GM12873 (cell line): ENCODE data around the gene PPIL1.

Source experiments
- TF ChIP-seq, protein P1 (sequence below): IDR thresholded peaks from 2 replicates; pipeline ENCODE4 v1.5.1; 2012; ENCODE audit warnings: low read depth, mild to moderate bottlenecking, moderate library complexity, low read length, control low read depth; ENCODE audit not compliant: insufficient read depth; ENCODE audit errors: missing control alignments

PPIL1 gene

DNA sequence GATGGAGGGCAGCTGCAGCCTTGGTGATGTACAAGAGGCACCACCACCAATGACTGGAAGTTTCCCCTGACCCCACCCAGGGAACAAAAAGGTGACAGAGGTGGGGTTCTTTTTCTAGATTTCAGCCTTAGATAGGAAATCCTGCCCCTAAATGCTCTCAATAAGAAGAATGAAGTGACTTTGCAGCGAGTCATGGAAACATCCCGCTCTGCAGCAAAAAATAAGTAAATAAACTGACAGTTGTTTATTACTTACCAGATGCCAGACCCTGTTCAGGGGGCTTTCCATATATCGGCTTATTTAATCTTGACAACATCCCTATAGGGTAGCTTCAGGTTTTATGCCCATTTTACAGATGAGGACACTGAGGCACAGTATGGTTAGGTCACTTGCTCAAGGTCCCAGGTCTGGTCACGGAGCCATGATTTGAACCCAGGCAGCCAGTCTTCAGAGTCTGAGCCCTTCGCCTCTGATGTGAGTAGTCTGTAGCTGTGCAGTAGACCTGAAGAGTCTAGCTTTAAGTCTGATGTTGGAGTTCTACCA lies 30.3 kb upstream of the PPIL1 start:
- TF ChIP-seq, protein P1, sequence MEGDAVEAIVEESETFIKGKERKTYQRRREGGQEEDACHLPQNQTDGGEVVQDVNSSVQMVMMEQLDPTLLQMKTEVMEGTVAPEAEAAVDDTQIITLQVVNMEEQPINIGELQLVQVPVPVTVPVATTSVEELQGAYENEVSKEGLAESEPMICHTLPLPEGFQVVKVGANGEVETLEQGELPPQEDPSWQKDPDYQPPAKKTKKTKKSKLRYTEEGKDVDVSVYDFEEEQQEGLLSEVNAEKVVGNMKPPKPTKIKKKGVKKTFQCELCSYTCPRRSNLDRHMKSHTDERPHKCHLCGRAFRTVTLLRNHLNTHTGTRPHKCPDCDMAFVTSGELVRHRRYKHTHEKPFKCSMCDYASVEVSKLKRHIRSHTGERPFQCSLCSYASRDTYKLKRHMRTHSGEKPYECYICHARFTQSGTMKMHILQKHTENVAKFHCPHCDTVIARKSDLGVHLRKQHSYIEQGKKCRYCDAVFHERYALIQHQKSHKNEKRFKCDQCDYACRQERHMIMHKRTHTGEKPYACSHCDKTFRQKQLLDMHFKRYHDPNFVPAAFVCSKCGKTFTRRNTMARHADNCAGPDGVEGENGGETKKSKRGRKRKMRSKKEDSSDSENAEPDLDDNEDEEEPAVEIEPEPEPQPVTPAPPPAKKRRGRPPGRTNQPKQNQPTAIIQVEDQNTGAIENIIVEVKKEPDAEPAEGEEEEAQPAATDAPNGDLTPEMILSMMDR, result no peak

DNA sequence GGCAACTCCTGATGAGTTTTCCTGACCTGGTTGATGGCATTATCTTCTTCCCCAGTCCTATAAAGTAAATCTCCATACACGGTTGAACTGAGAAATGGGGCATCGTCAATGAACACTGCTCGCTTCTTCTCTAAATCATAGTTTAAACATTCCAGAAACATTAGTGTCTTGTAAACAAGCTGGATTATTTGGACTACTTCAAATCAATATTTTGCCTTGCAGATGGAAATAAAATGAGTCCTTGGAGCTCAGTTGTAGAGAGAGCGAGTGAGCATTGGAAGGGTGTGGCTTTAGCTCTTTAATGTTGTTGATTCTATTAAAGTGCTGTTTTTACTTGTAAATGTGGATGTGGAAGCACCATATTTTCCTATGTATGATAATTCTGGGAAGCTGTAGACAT lies 29.5 kb upstream of the PPIL1 start:
- TF ChIP-seq, protein P1, result no peak

DNA sequence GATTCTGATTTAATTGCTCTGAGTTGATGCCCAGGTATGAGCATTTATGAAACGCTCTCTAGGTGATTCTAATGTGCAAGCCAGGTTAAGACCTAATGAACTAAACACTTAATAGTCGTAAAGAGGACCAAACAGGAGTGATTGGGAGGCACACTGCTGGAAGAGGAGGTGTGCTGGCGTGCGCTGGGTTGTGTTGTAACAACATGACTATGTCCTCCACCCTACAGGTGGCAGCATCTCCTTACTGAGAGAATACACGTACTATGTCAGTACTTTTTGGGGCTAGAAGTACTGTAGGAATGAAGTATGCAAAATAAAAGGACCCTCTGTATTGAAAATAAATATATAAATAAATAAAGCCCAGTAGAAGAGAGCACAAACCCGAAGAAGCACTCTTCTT lies 23.0 kb upstream of the PPIL1 start:
- TF ChIP-seq, protein P1, result peak; percentile 2

DNA sequence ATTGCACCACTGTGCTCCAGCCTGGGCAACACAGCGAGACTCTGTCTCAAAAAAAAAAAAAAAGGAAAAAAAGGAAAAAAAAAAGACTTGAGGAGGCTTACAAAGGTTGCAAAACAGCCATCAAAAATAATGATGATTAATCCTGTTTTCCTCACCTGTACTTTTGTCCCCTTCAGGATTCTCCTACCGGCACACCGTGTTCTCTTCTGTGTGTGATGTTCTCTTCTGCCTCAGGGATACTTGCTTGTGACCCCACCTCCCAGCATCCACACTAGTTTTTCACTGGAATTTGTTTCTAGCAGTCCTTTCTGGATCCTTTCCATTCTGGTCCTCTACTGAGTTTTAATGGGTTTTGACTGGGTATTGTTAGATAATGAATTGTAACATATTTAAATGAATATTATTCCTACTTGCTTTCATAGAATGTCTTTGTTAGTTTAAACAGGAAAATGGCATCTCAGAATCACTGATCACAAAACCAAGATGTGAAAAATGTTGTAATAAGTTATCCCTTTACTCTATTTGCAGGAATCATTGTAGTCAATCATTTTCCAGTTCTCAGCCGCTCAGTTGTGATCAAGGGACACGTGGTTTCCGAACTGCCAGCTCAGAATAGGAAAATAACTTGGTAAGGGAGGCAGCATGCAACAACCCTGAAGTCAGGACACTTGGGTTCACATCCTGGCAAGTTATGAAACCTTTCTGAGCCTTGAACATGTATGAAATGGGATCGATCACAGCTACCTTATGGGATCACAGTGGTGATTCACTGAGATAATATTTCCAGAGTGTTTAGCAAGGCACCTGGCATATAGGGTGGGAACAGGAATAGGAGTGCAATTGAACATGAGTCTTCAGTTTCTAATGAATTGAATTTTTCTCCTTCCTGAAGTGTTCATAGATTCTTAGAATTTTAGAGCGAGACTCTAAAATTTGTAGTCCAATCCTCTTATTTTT lies 19.7 kb upstream of the PPIL1 start:
- TF ChIP-seq, protein P1, result no peak

DNA sequence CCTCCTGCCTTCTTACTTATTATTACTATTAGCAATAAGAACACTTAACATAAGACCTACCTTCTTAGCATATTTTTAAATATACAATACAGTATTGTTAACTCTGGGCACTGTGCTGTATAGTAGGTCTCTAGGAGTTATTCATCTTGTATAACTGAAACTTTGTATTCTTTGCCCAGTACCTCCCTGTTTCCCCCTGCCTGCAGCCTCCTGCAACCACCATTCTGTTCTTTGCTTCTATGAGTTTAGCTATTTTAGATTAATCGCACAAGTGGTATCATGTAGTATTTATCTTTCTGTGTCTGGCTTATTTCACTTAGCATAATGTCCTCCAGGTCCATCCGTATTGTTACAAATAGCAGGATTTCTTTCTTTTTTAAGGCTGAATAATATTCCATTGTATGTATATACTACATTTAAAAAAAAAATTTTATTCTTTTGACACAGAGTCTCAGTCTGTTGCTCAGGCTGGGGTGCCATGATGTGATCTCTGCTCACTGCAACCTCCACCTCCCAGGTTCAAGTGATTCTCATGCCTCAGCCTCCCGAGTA lies 15.6 kb upstream of the PPIL1 start:
- TF ChIP-seq, protein P1, result no peak

DNA sequence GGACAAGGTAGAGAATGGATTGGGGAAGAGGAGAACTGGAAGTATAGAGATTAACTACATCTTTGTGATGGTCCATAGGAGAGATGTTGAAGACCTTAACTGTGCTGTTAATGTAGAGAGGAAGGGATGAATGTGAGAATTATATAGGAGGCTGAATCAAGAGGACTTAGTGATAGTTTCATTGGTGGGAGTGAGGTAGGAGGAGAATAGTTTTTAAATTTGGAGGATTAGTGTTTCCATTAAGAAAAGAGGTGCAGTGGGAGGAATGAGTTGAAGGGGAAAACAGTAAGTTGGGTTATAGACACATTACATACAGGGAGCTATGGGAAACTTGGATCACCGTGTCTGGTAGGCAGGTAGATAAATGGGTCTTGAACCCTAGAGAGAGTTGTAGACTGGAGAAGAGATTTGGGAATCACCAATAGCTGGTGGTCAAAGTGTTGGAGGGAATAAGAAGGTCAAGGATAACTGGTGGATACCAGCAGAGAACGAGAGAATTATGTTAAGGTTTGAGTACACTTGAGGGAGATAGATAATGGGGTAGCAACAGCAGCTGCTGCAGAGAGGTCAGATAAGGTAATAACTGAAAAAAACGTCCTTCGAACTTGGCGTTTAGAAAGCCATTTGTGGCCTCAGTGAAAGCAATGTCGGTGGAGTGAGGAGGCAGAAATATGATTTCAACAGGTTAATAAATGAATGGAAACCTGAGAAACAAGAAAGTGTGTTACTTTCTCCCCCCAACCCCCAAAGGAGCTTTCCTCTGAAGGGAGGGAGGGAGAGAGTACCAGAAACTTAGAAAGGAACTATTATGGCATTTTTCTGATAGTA lies 14.3 kb upstream of the PPIL1 start:
- TF ChIP-seq, protein P1, result no peak
